ENCODE data around the gene TSPEAR.

- no peak for TF ChIP-seq CTCF (IDR thresholded peaks at IDR 0.05)
- TF ChIP-seq POLR2A (IDR thresholded peaks at IDR 0.05) = no peak
Measured at GRCh38 chr21:44471341-44471740, 240.0 kb downstream of the TSPEAR start.
